EL (cell line): ENCODE data around the gene WFIKKN1.
A peak's percentile ranks its signal among the peaks of the same experiment; 100 is the strongest.

Source experiments
- DNase-seq: peaks from one replicate; pipeline ENCODE4 v3.0.0-alpha.2; 2016

Gene WFIKKN1

DNA sequence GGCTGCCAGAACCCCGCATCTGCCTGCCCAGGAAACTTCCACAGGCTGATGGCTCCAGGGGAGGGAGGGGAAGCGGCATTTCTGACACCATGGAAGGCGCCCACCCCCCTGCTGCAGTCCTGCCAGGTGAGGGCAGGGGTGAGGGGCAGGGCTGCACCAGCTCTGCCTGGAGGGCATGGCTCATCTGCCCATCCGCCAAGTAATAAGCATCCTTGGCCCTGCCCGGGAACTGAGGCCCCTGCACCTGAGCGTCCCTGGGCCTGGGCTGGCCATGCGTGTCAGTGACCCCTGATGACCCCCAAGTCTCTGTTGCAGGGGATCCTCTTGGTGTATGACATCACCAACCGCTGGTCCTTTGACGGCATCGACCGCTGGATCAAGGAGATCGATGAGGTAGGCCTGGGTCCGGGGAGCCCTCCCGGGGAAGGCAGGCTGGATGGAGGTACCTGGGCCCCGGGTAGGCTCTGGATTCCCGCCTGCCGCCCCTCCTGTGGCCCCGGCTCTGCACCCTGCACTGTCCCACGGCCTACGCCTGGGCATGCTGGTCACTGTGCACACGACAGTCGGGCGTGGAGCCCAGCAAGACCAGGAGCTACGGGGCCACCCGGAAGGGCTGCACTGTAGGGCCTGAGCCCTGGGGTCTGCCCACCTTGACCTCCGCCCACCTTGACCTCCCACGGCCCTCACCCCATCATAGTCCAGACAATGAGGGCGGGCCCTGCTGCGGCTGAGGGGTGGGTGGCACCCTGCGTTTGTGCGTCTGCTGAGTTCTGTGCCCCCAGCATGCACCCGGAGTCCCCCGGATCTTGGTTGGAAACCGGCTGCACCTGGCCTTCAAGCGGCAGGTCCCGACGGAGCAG lies 5.4 kb upstream of the WFIKKN1 start:
- DNase-seq = no peak

- no peak for DNase-seq
These were observed 4.6 kb upstream of the WFIKKN1 start for GRCh38 chr16:625977-626765.

DNA sequence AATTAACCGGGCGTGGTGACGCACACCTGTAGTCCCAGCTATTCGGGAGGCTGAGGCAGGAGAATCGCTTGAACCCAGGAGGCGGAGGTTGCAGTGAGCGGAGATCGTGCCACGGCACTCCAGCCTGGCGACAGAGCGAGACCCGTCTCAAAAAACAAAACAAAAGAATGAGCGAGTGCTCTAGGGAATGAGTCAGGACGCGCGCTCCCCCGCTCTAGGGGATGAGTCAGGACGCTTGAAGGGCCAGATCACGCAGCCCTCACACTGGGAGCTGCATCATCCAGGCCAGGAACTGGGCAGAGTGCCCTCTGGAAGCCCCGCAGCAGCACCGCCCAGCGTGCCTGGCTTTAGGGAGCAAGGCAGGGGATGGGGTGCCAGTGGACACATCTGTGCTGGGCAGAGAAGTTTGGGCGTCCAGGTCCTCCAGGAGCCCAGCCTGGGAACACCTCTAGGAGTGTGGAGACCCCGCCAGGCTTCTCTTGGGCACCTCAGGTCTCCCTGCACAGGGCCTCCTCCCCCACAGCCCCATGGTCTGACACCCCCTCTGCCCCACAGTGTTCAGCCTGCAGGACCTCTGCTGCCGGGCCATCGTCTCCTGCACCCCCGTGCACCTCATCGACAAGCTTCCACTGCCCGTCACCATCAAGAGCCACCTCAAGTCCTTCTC lies 3.9 kb upstream of the WFIKKN1 start:
- DNase-seq = peak; percentile 97

GRCh38 chr16:627454-628239 lies 3.1 kb upstream of the WFIKKN1 start:
- no peak for DNase-seq

- no peak for DNase-seq
These were observed 2.3 kb upstream of the WFIKKN1 start for GRCh38 chr16:628321-629061.

- no peak for DNase-seq
These were observed 1.5 kb upstream of the WFIKKN1 start for GRCh38 chr16:629185-629832.

DNA sequence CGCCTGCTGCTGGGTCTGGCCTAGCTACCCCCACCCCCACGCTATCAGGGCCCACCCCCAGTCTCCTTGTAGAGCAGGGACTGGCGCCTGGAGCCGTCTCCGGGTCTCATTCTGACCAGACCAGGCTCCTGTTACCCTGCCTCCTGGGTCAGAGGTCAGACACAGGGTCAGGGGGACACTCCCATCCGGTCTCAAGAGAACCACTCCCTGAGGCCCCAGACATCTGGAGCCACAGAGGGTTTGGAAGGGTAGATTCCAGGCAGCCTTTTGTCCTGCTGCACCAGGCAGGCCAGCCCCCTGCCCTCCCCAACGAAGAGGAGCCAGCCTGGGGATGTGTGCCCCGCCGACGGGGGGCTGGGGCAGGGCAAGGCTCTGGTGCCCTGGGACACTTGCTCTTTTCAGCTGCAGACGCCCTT lies 944 bp upstream of the WFIKKN1 start:
- DNase-seq = no peak

GRCh38 chr16:630249-630814 lies 453 bp upstream of the WFIKKN1 start:
- DNase-seq = no peak

DNA sequence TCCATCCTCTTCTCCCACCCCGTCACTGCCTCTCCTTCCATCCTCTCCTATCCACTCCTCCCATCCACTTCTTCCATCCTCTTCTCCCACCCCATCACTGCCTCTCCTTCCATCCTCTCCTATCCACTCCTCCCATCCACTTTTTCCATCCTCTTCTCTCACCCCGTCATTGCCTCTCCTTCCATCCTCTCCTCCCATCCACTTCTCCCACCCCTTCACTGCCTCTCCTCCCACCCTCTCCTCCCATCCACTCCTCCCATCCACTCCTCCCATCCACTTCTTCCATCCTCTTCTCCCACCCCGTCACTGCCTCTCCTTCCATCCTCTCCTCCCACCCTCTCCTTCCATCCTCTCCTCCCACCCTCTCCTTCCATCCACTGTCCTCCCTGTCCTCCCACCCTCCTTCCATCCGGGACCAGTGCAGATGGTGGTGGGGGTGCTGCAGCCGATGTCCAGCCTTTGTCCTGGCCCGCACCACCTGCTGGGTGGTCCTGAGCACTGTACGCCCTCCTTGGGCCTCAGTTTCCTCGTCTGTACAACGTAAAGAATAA lies 1.1 kb downstream of the WFIKKN1 start:
- no peak for DNase-seq

DNA sequence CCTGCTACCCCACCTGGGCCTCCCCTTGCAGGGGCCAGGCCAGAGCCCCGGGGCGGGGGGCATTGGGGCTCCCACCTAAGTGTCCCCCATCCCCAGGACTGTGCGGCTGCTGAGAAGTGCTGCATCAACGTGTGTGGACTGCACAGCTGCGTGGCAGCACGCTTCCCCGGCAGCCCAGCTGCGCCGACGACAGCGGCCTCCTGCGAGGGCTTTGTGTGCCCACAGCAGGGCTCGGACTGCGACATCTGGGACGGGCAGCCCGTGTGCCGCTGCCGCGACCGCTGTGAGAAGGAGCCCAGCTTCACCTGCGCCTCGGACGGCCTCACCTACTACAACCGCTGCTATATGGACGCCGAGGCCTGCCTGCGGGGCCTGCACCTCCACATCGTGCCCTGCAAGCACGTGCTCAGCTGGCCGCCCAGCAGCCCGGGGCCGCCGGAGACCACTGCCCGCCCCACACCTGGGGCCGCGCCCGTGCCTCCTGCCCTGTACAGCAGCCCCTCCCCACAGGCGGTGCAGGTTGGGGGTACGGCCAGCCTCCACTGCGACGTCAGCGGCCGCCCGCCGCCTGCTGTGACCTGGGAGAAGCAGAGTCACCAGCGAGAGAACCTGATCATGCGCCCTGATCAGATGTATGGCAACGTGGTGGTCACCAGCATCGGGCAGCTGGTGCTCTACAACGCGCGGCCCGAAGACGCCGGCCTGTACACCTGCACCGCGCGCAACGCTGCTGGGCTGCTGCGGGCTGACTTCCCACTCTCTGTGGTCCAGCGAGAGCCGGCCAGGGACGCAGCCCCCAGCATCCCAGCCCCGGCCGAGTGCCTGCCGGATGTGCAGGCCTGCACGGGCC lies 1.9 kb downstream of the WFIKKN1 start:
- no peak for DNase-seq

- DNase-seq = no peak
These were observed 2.7 kb downstream of the WFIKKN1 start for GRCh38 chr16:633336-634050.

GRCh38 chr16:634051-634670 lies 3.4 kb downstream of the WFIKKN1 start:
- DNase-seq = no peak

GRCh38 chr16:634996-635395 lies 4.2 kb downstream of the WFIKKN1 start:
- DNase-seq = no peak

DNA sequence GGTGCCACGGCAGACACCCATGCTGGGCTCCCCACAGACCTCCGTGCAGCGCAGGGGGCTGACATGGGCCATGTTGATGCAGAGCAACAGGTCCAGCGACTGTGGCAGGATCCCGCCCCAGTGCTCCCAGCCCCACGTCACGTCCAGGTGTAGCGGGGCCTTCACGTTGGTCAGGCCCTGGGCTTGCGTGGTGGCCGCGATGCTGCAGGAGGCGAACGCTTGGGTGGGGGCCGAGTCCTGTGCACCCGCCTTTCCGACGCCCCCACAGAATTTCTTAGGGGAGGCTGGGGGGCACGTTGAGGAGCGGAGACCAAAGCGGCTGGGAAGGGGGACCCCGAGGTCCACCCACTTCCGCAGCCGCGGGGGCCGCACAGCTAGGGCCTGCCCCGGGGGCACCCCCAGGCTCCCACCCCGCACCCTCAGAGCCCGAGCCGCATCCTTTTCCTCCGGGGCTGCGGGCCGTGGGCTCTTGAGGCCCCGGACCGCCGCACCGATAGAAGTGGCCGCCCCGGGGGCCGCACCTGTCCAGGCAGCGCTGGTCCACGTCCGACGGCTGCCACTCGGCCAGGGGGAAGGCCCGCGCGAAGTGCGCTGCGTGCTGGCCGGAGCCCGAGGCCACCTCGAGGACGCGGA lies 4.9 kb downstream of the WFIKKN1 start:
- no peak for DNase-seq

- peak; percentile 94 for DNase-seq
These were observed 5.7 kb downstream of the WFIKKN1 start, which contains the start of gene METTL26 for GRCh38 chr16:636206-637080. TSS of gene METTL26 (minus strand) at chr16:636305. CDS start at chr16:636290, 15 bp downstream.

DNA sequence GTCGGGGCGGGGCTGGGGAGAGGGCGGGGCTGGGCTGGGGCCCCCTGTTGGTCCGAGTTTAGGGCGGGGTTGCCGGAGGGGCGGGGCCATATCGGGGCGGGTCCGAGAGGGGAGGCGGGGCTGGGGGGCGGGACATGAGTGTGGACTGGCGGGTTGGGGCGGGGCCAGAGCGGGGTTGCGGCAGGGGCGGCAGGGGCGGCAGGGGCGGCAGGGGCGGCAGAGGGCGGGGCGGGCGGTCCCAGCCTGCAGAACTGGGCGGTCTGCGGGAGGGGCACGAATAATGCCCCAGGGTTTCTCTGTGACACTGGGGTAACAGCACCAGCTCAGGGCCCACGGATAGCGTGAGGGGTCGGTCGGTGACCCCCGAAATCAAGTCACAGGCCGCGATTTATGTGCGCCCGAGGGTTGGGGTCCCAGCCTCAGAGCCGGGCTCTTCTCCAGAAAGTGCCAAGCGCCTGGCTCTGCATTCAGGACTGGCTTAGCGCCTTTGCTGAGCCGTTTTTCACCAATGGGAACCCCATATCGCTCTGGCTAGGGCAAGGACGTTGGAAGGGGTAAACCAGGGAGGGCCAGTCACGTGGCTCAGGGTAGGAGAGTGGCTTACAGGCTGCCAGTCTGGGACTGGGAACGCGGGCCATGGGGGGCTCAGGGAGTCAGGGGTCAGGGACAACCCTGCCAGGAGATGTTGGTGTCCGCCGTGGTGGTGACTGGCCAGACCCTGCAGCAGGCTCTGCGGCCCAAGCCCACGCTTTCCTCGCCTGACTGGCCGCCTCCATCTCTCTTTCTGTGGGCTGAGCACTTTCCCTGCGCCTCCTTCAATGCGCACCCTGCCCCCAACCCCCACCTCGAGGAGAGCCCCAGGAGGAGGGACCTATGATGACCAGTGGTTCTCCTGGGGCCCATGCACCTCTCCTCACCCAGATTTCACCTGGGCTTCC lies 6.6 kb downstream of the WFIKKN1 start:
- DNase-seq = peak; percentile 87
